ENCODE data around the gene SCIN.

- TF ChIP-seq CTCF (IDR thresholded peaks at IDR 0.05 in 2 of 3, conservative IDR thresholded peaks at IDR 0.05 in 1 of 3; ENCODE audit: borderline replicate concordance in 1 of 3, insufficient read depth in 1 of 3, low read depth in 2 of 3, low read length in 2 of 3) (no peak), POLR2A (IDR thresholded peaks at IDR 0.05; ENCODE audit: borderline replicate concordance, extremely low read depth, insufficient read depth, insufficient read length) (no peak), SRF (IDR thresholded peaks at IDR 0.05; ENCODE audit: low read depth) (no peak), REST (IDR thresholded peaks at IDR 0.05; ENCODE audit: low read depth) (no peak), EZH2phosphoT487 (IDR thresholded peaks at IDR 0.05; ENCODE audit: borderline replicate concordance) (no peak), POLR2AphosphoS5 (IDR thresholded peaks at IDR 0.05; ENCODE audit: low read depth, low read length) (no peak), FOSL1 (IDR thresholded peaks at IDR 0.05; ENCODE audit: low read depth) (no peak), EZH2 (IDR thresholded peaks at IDR 0.05) (no peak), EGR1 (IDR thresholded peaks at IDR 0.05; ENCODE audit: low read depth) (no peak), SIN3A (IDR thresholded peaks at IDR 0.05; ENCODE audit: low read depth) (no peak), ZFX (IDR thresholded peaks at IDR 0.05) (no peak), ZNF274 (IDR thresholded peaks at IDR 0.05; ENCODE audit: low read depth, low read length) (no peak)
Measured at GRCh38 chr7:12543586-12543985, 26.9 kb upstream of the SCIN start.

All from HCT116 (cell line).